Prostate gland (tissue), 2 donors: ENCODE measurements around the gene MAGED1. TPM values are rescaled to one million over a fixed set of nuclear protein-coding genes. Genes with fewer than 3 reads are reported as not detected.

Experiments
- DNase-seq: peaks from one replicate; pipeline ENCODE4 v3.0.0-alpha.2; 2019; ENCODE audit warnings: low spot score
- H3K27ac ChIP-seq, 2 donors: fragments of 200-600 bp; sonication (generic); 2 replicates each; pipeline ENCODE4 v1.5.1; 2017 to 2019
- H3K27me3 ChIP-seq: fragments of 200-600 bp; sonication (generic); replicated peaks from 2 replicates; pipeline ENCODE4 v1.5.1; 2019; ENCODE audit not compliant: insufficient read depth
- H3K36me3 ChIP-seq, 2 donors: fragments of 200-600 bp; sonication (generic); 1 replicate in 1 of 2; 2 replicates in 1 of 2; pipeline versions ENCODE4 v1.5.1 to v1.8.1; 2017 to 2019
- H3K4me1 ChIP-seq: fragments of 200-600 bp; sonication (generic); replicated peaks from 2 replicates; pipeline ENCODE4 v1.5.1; 2019
- H3K4me3 ChIP-seq, 2 donors: fragments of 200-600 bp; sonication (generic); 2 replicates each; pipeline ENCODE4 v1.5.1; 2017 to 2019
- H3K9me3 ChIP-seq: fragments of 200-600 bp; sonication (generic); 2 replicates; pipeline ENCODE4 v1.5.1; 2017
- POLR2A ChIP-seq: fragments of 450-650 bp; IDR thresholded peaks from one replicate; pipeline ENCODE4 v1.6.1; 2016; ENCODE audit warnings: antibody characterized with exemption, mild to moderate bottlenecking
- POLR2AphosphoS5 ChIP-seq: sonication (generic); formaldehyde crosslinking; IDR thresholded peaks from one replicate; pipeline ENCODE4 v1.6.1; 2017; ENCODE audit warnings: antibody characterized with exemption
- WGBS: methylation state at CpG from one replicate; pipeline ENCODE4 v1.1.5; 2018; 5-methylcytosine and 5-hydroxymethylcytosine counted together
- intact Hi-C: fragments of 100-400 bp; cut with DNase I; formaldehyde crosslinking; loops from one replicate; pipeline ENCODE4 v1.14.2; 2022
- total RNA-seq, 2 donors: library from RNA; depleted of rRNA; stranded (reverse); fragments of >200 nt; gene quantifications; one replicate each; pipeline ENCODE4 v1.1.0, GENCODE V29; 2016
- TF ChIP-seq, protein P1 (sequence below), 4 experiments: fragments of 200-600 bp in 2 of 4; fragments of 450-650 bp in 2 of 4; sonication (generic) in 2 of 4; IDR thresholded peaks; 1 replicate in 3 of 4; 2 replicates in 1 of 4; pipeline ENCODE4 v1.5.1; 2016 to 2019; ENCODE audit warnings: antibody characterized with exemption in 4 of 4, mild to moderate bottlenecking in 2 of 4, moderate library complexity in 2 of 4

MAGED1 gene
- total RNA-seq, 2 donors from 2014 or later, result 138 to 273 TPM

DNA sequence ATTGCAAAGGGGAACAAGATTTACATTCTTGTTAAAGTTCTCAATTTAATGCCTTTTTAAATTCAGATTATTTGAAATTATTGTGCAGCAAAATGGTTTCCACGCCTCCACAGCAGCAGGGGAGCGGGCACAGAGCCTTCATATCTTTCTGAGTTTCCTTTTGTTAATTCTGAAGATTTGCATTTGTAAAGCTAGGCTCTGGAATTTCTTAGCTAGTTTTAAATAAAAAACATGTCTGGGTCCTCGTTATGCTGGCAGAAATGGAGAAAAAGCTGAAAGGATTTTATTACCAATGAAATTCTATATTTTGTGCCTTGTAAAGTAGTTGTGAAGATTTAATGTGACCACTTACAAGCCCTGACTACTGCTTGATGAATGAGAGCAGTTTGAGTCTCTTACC is 40.8 kb upstream of the MAGED1 start:
- WGBS, result 75% methylated on average over 3 of the region's 3 CpGs
- TF ChIP-seq, protein P1, sequence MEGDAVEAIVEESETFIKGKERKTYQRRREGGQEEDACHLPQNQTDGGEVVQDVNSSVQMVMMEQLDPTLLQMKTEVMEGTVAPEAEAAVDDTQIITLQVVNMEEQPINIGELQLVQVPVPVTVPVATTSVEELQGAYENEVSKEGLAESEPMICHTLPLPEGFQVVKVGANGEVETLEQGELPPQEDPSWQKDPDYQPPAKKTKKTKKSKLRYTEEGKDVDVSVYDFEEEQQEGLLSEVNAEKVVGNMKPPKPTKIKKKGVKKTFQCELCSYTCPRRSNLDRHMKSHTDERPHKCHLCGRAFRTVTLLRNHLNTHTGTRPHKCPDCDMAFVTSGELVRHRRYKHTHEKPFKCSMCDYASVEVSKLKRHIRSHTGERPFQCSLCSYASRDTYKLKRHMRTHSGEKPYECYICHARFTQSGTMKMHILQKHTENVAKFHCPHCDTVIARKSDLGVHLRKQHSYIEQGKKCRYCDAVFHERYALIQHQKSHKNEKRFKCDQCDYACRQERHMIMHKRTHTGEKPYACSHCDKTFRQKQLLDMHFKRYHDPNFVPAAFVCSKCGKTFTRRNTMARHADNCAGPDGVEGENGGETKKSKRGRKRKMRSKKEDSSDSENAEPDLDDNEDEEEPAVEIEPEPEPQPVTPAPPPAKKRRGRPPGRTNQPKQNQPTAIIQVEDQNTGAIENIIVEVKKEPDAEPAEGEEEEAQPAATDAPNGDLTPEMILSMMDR (IDR thresholded peaks at IDR 0.05), result no peak
- TF ChIP-seq POLR2AphosphoS5, result no peak
- no peak for TF ChIP-seq POLR2A
- Histone ChIP-seq H3K36me3 (no peaks in the 10 kb centered on the region), H3K4me3 (no peak overlapping the region), H3K27ac (no peak overlapping the region), H3K9me3 (no peaks in the 10 kb centered on the region), H3K27me3 (no peaks in the 10 kb centered on the region), H3K4me1 (no peaks in the 10 kb centered on the region)
- intact Hi-C loops, result no loop called here
- DNase-seq, result no peak

DNA sequence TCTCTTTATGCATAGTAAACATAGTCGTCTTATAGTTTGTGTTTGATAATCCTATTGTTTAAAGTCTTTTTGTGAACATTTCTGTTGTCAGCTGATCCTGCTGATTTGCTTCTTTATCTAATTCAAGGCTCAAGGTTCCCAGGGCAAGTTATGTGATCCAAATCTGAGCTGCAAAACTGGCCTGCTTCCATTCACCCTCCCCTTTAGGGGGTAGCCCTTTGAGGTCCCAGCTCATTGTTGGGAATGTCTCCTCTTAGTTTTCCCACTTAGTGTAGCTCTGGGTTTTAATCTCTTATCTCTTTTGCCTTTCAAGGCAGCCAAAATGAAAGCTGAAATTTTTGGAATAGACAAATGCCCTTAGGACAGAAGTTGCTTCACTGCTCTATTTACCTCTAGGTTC is 40.2 kb upstream of the MAGED1 start:
- 54% methylated on average over 1 of the region's 1 CpG for WGBS
- DNase-seq, result no peak
- Histone ChIP-seq H3K9me3 (no peaks in the 10 kb centered on the region), H3K27ac (no peak overlapping the region), H3K27me3 (no peaks in the 10 kb centered on the region), H3K36me3 (no peaks in the 10 kb centered on the region), H3K4me1 (no peaks in the 10 kb centered on the region), H3K4me3 (no peak overlapping the region)
- intact Hi-C loops, result no loop called here
- TF ChIP-seq, protein P1 (IDR thresholded peaks at IDR 0.05), result no peak
- TF ChIP-seq POLR2A (no peak), POLR2AphosphoS5 (no peak)

DNA sequence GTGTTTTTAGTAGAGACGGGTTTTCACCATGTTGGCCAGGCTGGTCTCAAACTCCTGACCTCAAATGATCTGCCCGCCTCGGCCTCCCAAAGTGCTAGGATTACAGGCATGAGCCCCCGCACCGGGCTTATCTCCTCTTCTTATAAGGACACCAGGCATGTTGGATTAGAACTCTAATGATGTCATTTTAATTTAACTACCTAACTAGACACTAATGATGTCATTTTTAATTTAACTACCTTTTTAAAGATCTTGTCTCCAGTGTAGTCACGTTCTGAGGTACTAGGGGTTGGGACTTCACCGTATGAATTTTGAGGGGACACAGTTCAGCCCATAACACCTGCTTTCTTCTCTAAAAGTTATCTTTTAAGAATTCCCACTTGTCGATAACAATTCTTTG is 37.7 kb upstream of the MAGED1 start:
- no peak for TF ChIP-seq POLR2A
- TF ChIP-seq, protein P1 (IDR thresholded peaks at IDR 0.05), result no peak
- Histone ChIP-seq H3K4me1 (no peaks in the 10 kb centered on the region), H3K27me3 (no peaks in the 10 kb centered on the region), H3K4me3 (no peak overlapping the region), H3K27ac (no peak overlapping the region), H3K36me3 (no peaks in the 10 kb centered on the region), H3K9me3 (no peaks in the 10 kb centered on the region)
- intact Hi-C loops, result no loop called here
- DNase-seq, result no peak
- WGBS, result 93% methylated on average over 8 of the region's 8 CpGs

DNA sequence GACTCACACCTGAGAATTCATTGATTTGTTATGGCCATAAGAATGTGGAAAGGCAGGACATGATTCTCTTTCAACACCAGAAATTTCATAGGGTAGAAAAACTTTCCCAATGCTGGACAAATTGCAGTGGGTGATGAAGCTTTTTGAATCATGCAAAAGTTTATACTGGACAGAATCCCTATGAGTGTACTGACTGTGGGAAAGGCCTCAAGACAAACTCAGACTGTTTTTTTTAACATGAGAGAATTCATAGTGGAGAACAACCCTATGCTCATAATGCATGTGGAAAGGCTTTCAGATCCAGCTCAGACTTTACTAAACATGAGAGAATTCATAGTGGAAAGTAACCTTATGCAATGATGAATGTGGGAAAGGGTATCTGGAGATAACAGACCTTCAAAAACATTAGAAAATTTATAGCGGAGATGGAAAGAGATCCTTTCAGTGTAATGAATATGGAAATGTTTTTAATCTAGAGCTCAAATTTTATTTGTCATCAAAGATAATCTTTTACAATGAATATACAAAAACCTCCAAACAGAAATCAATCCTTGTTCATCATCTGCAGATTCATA is 36.2 kb upstream of the MAGED1 start:
- Histone ChIP-seq H3K4me3 (no peak overlapping the region), H3K36me3 (no peaks in the 10 kb centered on the region), H3K9me3 (no peaks in the 10 kb centered on the region), H3K27ac (no peak overlapping the region), H3K27me3 (no peaks in the 10 kb centered on the region), H3K4me1 (no peaks in the 10 kb centered on the region)
- DNase-seq, result no peak
- intact Hi-C loops, result no loop called here
- TF ChIP-seq POLR2AphosphoS5 (no peak), POLR2A (no peak)
- TF ChIP-seq, protein P1 (IDR thresholded peaks at IDR 0.05), result no peak
- 95% methylated on average over 1 of the region's 1 CpG for WGBS

DNA sequence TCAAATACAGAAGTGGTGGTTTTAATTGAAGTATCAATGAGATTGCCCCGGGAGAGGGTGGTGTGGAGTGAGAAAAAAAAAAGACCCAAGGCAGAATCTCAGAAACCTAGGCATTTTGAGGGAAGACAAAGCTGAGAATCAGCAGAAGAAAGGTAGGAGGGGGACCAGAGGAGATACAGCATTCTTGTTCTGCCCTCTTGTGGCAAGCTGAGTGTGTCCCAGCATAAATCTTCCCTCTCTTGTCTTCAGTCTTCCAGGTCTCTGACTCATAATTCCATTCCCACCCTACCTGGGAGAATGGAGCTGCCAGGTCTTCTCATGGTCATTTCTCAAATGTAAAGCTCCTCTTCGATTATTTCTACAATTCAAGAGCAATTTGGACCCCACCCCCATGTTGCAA is 32.7 kb upstream of the MAGED1 start:
- DNase-seq, result peak; percentile 3
- intact Hi-C loops, result no loop called here

More for the DNA sequence above, 32.7 kb upstream of the MAGED1 start:
- Histone ChIP-seq H3K27ac (no peak overlapping the region), H3K4me1 (no peaks in the 10 kb centered on the region), H3K4me3 (no peak overlapping the region), H3K9me3 (no peaks in the 10 kb centered on the region), H3K27me3 (no peaks in the 10 kb centered on the region), H3K36me3 (no peaks in the 10 kb centered on the region)
- no peak for TF ChIP-seq POLR2A
- TF ChIP-seq, protein P1 (IDR thresholded peaks at IDR 0.05), result peak in 2 of 4 experiments; percentile 35 to 40
- whole genome bisulfite sequencing, result 12% methylated on average over 2 of the region's 2 CpGs
